Neutrophil (primary cell): ENCODE measurements around the gene MVB12B.

Source experiments
- H3K27ac ChIP-seq: fragments of 200-600 bp; sonication (generic); 2 replicates; pipeline ENCODE4 v1.5.1; 2016; ENCODE audit warnings: mild to moderate bottlenecking, moderate library complexity
- H3K27me3 ChIP-seq: fragments of 200-600 bp; sonication (generic); 2 replicates; pipeline ENCODE4 v1.6.0; 2016; ENCODE audit warnings: mild to moderate bottlenecking
- H3K36me3 ChIP-seq: fragments of 200-600 bp; sonication (generic); 2 replicates; pipeline ENCODE4 v1.5.1; 2017
- H3K4me1 ChIP-seq, 2 experiments: fragments of 200-600 bp in 1 of 2; sonication (generic) in 1 of 2; 1 replicate in 1 of 2; 2 replicates in 1 of 2; pipeline versions ENCODE4 v1.5.1 to v1.6.1; 2013 to 2016; ENCODE audit warnings: low read depth in 1 of 2, low read length in 1 of 2, mild to moderate bottlenecking in 1 of 2, moderate library complexity in 1 of 2; ENCODE audit not compliant: control insufficient read depth in 1 of 2, insufficient read depth in 1 of 2
- H3K4me3 ChIP-seq, 2 experiments: fragments of 200-600 bp in 1 of 2; sonication (generic) in 1 of 2; 1 replicate in 1 of 2; 2 replicates in 1 of 2; pipeline ENCODE4 v1.5.1; 2013 to 2016; ENCODE audit warnings: low read depth in 1 of 2, low read length in 1 of 2, mild to moderate bottlenecking in 1 of 2, moderate library complexity in 1 of 2
- H3K9me3 ChIP-seq: fragments of 200-600 bp; sonication (generic); 2 replicates; pipeline ENCODE4 v1.5.1; 2016
- TF ChIP-seq, protein P1 (sequence below): fragments of 200-600 bp; sonication (generic); IDR thresholded peaks from 2 replicates; pipeline ENCODE4 v1.5.1; 2016; ENCODE audit warnings: antibody characterized with exemption

MVB12B gene

DNA sequence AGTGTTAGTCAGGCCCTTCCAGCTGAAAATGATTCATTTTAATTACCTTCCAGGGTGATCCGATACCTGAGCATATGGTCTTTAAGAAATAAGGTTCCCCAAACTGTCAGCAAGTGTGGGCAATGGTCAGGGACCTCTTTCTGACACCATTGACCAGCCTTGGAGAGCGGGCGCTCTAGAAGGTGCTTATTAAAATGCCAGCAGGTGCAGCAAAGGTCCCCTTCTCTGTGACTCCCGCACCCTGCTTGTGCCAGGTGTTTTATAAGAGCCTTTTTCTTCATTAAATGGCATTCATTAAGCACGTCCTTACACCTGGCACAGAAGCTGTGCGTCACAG lies 85.3 kb downstream of the MVB12B start:
- Histone ChIP-seq H3K4me1 (peaks cover 24 to 35% of the 10 kb centered on the region in 2 experiments), H3K27me3 (no peaks in the 10 kb centered on the region), H3K36me3 (peaks cover 10% of the 10 kb centered on the region), H3K4me3 (no peak overlapping the region), H3K27ac (peak overlapping the region; percentile 82), H3K9me3 (no peaks in the 10 kb centered on the region)
- TF ChIP-seq, protein P1, sequence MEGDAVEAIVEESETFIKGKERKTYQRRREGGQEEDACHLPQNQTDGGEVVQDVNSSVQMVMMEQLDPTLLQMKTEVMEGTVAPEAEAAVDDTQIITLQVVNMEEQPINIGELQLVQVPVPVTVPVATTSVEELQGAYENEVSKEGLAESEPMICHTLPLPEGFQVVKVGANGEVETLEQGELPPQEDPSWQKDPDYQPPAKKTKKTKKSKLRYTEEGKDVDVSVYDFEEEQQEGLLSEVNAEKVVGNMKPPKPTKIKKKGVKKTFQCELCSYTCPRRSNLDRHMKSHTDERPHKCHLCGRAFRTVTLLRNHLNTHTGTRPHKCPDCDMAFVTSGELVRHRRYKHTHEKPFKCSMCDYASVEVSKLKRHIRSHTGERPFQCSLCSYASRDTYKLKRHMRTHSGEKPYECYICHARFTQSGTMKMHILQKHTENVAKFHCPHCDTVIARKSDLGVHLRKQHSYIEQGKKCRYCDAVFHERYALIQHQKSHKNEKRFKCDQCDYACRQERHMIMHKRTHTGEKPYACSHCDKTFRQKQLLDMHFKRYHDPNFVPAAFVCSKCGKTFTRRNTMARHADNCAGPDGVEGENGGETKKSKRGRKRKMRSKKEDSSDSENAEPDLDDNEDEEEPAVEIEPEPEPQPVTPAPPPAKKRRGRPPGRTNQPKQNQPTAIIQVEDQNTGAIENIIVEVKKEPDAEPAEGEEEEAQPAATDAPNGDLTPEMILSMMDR, result no peak

DNA sequence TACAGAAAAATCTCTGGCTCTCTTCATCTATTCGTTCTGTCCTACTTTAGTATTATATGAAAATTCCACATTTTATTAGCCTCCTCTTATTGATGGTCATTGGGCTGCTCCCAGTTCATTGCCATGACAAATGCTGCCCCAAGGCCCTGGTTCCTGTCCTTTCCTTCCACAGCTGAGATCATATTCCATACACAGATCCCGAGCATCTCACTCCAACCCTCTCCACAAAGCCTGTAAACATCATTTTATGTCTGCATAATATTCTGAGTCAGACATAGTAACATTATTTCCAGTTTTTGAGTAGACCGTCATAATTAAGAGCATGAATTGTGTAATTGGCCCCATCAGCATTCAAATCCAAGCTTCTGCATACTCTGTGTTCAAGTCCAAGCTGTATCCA lies 86.3 kb downstream of the MVB12B start:
- H3K4me3 ChIP-seq, result no peak overlapping the region

DNA sequence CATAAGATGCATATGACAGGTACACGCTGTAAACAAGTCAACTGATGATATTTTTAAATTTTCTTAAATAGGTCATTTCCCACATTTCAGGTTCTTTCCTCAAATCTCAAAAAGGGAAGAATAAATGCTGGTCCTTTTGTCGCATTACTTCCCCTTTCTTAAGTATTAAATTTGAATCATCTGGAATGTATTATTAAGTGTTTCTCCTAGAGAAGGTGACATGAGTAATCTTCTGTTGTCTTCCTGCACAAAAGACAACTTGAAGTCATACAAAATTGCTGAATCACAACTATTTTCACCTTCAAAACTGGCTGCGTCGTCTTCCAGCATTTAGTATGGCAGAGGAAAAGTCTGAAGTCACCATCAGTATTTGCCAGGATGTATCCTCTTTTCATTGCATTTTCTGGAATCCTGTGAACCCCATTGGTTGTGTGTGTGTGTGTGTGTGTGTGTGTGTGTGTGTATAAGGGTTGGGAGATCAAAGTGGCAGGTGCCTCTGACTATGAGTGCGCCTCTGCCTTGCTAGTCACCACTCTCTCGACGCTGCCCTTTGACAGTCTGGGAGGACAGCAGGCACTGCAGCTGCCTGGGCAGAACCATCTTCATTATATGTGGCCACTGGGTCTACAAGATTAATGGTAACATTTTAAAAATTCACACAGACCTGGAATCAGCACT lies 86.9 kb downstream of the MVB12B start:
- Histone ChIP-seq H3K27me3 (no peaks in the 10 kb centered on the region), H3K4me3 (no peak overlapping the region), H3K9me3 (no peaks in the 10 kb centered on the region), H3K36me3 (peaks cover 7% of the 10 kb centered on the region), H3K4me1 (peaks cover 37 to 51% of the 10 kb centered on the region in 2 experiments), H3K27ac (peak overlapping the region; percentile 82)
- TF ChIP-seq, protein P1, result no peak

More for the DNA sequence above, 86.3 kb downstream of the MVB12B start:
- H3K27me3 ChIP-seq, result no peaks in the 10 kb centered on the region
- peaks cover 10% of the 10 kb centered on the region for H3K36me3 ChIP-seq
- H3K27ac ChIP-seq, result peak overlapping the region; percentile 82
- H3K4me1 ChIP-seq, result peaks cover 33 to 45% of the 10 kb centered on the region in 2 experiments
- TF ChIP-seq, protein P1, result no peak
- no peaks in the 10 kb centered on the region for H3K9me3 ChIP-seq

DNA sequence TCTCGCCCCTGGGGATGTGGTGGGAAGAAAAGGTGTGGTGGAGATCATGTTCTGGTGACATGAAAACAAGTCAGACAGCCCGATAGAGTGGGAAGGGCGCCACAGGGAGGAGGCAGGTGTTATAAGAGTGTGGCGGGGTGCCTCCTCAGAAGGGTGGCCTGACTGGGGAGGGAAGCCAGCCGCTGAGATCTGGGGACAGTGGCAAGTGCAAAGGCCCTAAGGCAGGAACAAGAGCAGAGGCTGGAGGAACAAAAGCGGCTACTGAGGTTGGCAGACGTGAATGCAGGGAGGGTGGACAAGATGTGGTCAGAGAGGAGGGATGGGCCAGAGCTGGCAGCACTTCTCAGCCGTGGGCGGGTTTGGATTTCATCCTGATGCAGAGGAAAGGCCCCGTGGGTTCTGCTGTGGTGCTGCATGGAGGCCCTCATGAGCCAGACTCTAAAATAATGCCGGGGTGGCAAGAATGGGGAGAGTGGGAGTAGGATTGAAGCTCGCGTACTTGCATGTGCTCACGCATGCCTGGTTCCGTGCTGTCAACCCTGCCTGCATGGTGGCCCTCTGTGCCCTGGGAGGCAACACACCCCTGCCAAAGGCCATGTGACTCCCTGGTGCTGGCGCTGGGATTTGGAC lies 89.2 kb downstream of the MVB12B start:
- H3K9me3 ChIP-seq, result no peaks in the 10 kb centered on the region
- H3K36me3 ChIP-seq, result peaks cover 6% of the 10 kb centered on the region
- H3K27me3 ChIP-seq, result no peaks in the 10 kb centered on the region
- peaks cover 60 to 75% of the 10 kb centered on the region in 2 experiments for H3K4me1 ChIP-seq
- TF ChIP-seq, protein P1, result no peak
- no peak overlapping the region for H3K4me3 ChIP-seq
- no peak overlapping the region for H3K27ac ChIP-seq

DNA sequence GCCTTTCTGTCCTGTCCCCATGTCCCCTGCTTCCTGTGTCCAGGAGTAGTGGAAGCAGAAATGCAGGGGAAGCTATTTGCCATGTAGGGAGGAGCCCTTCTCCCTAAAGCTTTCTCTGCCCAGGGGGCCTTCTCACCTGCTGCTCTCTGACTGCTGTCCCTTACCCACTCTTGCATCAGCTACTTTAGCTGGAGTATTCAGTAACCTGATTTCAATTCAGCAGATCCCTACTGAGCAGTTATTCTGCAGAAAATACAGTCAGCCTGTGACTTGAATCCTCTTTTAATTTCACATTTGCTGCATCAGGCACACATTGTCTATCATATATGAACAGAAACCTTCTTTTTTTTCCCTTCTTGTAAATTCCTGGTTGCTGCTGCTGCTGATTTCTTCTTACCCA lies 90.4 kb downstream of the MVB12B start:
- Histone ChIP-seq H3K4me1 (peaks cover 67 to 77% of the 10 kb centered on the region in 2 experiments), H3K4me3 (no peak overlapping the region), H3K27ac (peak overlapping the region; percentile 12), H3K36me3 (peaks cover 6% of the 10 kb centered on the region), H3K27me3 (no peaks in the 10 kb centered on the region), H3K9me3 (no peaks in the 10 kb centered on the region)
- TF ChIP-seq, protein P1, result no peak
